Head of caudate nucleus (tissue), 42 donors: ENCODE data around the gene SORBS1.

Source experiments
- DNase-seq, 42 donors: peaks; one replicate each; pipeline versions ENCODE4 v3.0.0 to v3.0.0-alpha.2; 2020 to 2021; ENCODE audit warnings: mixed read lengths in 7 of 42
- intact Hi-C: fragments of 100-400 bp; cut with DNase I; formaldehyde crosslinking; loops from one replicate; pipeline ENCODE4 v1.15.0; 2022

Gene SORBS1

GRCh38 chr10:95262763-95263518 is 298.2 kb downstream of the SORBS1 start:
- intact Hi-C loops = no loop called here
- peak in 2 of 42 donors; percentile 7 to 8 for DNase-seq

GRCh38 chr10:95261926-95262325 is 299.2 kb downstream of the SORBS1 start:
- intact Hi-C loops = no loop called here
- peak in 1 of 42 donors; percentile 20 for DNase-seq
